ENCODE results near the gene TOR4A.

TOR4A gene

GRCh38 chr9:137270929-137271695, 6.4 kb upstream of the TOR4A start:
- H3K27ac ChIP-seq = peak overlapping the region; percentile 94
- ChIA-PET CTCF (interaction anchor here (0.5 to 0.7 kb wide), 3 partner anchors 9 to 416 kb away, joined by 3 to 5 read pairs (median 4); no protein-coding TSS in a partner anchor), POLR2A (ENCODE audit: low non-redundant PET) (no interaction called here)
- no peak for DNase-seq (ENCODE audit: low spot score)
- TF ChIP-seq CTCF (conservative IDR thresholded peaks at IDR 0.05; ENCODE audit: low read depth) = no peak

DNA sequence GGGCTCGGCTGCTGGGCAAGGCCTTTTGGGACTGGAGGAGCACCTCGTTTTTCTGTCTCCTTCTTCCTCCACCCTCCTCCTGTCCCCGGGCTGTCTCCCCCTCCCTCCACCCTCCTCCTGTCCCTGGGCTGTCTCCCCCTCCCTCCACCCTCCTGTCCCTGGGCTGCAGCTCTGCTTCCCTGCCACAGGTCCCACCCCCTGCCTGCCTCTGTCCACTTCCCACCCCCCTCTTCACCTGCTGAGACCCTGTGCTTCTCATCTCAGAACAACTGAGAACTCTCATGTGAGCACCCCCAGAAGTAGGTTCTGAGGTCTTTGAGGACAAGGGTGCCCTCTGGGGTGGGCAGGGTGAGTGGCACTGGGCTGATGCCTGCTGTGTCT, 5.8 kb upstream of the TOR4A start:
- peak overlapping the region; percentile 94 for H3K27ac ChIP-seq
- POLR2A ChIA-PET (ENCODE audit: low non-redundant PET) = no interaction called here
- no peak for DNase-seq (ENCODE audit: low spot score)
- TF ChIP-seq CTCF (conservative IDR thresholded peaks at IDR 0.05; ENCODE audit: low read depth) = no peak
- CTCF ChIA-PET = interaction anchor here (0.7 kb wide), 1 partner anchor 8 kb away, joined by 4 read pairs; no protein-coding TSS in a partner anchor

DNA sequence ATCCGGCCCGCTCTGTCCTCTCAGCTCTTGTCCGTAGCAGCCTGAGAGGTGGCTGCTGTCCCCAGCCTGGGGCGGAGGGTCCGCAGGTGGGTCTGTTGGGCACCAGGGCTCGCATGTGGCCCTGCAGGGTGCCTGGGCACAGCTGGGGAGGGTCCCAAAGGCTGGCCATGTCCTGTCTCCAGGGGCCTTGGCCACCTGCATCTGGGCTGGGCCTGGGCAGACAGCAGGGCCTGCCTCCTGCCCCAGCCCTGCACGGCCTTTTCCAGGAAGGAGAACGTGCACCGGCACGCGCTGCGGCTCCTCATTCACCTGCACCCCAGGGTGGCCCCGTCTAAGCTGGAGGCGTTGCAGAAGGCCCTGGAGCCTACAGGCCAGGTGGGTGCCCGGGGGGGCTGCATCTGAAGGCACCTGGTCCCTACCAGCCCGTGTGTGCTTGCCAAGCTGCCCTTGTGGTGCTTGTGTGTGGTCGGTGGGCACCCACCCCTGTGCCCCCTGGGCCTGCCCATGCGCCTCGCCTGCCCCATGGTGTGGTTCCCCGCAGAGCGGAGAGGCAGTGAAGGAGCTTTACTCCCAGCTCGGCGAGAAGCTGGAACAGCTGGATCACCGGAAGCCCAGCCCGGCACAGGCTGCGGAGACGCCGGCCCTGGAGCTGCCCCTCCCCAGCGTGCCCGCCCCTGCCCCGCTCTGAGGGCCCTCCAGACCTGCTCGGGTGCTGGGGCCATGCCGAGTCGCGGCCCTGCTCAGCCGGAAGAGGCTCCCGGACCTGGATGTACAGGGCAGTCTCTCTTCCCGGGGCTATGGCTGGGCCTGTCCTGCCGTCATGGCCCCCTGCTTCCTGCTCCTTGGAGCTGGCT, 5.1 kb upstream of the TOR4A start:
- DNase-seq (ENCODE audit: low spot score) = no peak
- CTCF ChIA-PET = interaction anchor here (0.7 to 1.5 kb wide), 4 partner anchors 8 to 36 kb away, joined by 3 to 6 read pairs (median 4); no protein-coding TSS in a partner anchor
- POLR2A ChIA-PET (ENCODE audit: low non-redundant PET) = no interaction called here
- no peak for TF ChIP-seq CTCF (conservative IDR thresholded peaks at IDR 0.05; ENCODE audit: low read depth)
- peak overlapping the region; percentile 94 for H3K27ac ChIP-seq

DNA sequence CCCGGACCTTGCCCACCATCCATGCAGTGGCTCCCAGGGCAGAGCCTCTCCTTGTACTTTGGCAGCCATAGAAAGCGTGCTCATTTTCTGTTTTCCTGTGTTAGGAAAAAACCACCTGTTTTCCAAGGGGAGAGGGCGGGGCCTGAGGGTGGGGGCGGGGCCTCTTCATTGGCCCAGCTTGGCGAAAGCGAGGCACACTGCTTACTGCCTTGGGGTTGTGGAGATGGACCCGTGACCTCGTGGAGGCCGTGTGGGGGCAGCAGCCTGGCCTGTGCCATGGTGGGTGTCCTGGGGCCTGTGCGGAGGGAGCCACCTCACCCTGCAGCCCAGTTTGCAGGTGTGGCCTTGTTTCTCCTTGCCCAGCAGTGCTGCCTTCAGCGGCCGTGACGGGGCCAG, 4.4 kb upstream of the TOR4A start:
- DNase-seq (ENCODE audit: low spot score) = no peak
- H3K27ac ChIP-seq = peak overlapping the region; percentile 94
- TF ChIP-seq CTCF (conservative IDR thresholded peaks at IDR 0.05; ENCODE audit: low read depth) = no peak
- CTCF ChIA-PET = interaction anchor here (1.0 to 1.5 kb wide), 3 partner anchors 11 to 37 kb away, joined by 3 to 6 read pairs (median 4); no protein-coding TSS in a partner anchor
- POLR2A ChIA-PET (ENCODE audit: low non-redundant PET) = no interaction called here

- H3K27ac ChIP-seq = peak overlapping the region; percentile 94
- POLR2A ChIA-PET (ENCODE audit: low non-redundant PET) = interaction anchor here (0.5 to 0.9 kb wide), 7 partner anchors 13 to 165 kb away, joined by 3 to 7 read pairs (median 3); partner anchors contain the start of genes TPRN and TUBB4B
- TF ChIP-seq CTCF (conservative IDR thresholded peaks at IDR 0.05; ENCODE audit: low read depth) = no peak
- CTCF ChIA-PET = interaction anchor here (0.7 to 1.5 kb wide), 3 partner anchors 13 to 37 kb away, joined by 3 to 6 read pairs (median 4); no protein-coding TSS in a partner anchor
- DNase-seq (ENCODE audit: low spot score) = peak; percentile 69
Observed at GRCh38 chr9:137273611-137274320, 3.8 kb upstream of the TOR4A start.

Data from RWPE1 (cell line).